Peyer's patch (tissue), 4 donors: Measurements from ENCODE around the gene ATP5ME. TPM values are rescaled to one million over a fixed set of nuclear protein-coding genes. Genes with fewer than 3 reads are reported as not detected.
"Not testable (repeated sequence)": the region's sequence is repeated elsewhere in the genome, so short reads cannot be mapped to it uniquely, and the experiment has no call there.

Experiments
- DNase-seq, 3 donors: peaks; one replicate each; pipeline ENCODE4 v3.0.0-alpha.2; 2017 to 2019
- H3K27ac ChIP-seq, 4 donors: fragments of 200-600 bp; sonication (generic); one replicate each; pipeline ENCODE4 v1.5.1; 2016 to 2019
- H3K27me3 ChIP-seq, 2 donors: fragments of 200-600 bp; sonication (generic); one replicate each; pipeline ENCODE4 v1.5.1; 2019
- H3K36me3 ChIP-seq, 3 donors: fragments of 200-600 bp; sonication (generic); one replicate each; pipeline ENCODE4 v1.5.1; 2016 to 2019
- H3K4me1 ChIP-seq, 4 donors: fragments of 200-600 bp; sonication (generic); one replicate each; pipeline ENCODE4 v1.5.1; 2016 to 2019
- H3K4me3 ChIP-seq, 4 donors: fragments of 200-600 bp; sonication (generic); 1 replicate in 3 of 4; 2 replicates in 1 of 4; pipeline ENCODE4 v1.5.1; 2016 to 2019; ENCODE audit warnings: mild to moderate bottlenecking in 1 of 4
- H3K9me3 ChIP-seq, 4 donors: fragments of 200-600 bp; sonication (generic); one replicate each; pipeline ENCODE4 v1.5.1; 2016 to 2019; ENCODE audit warnings: mild to moderate bottlenecking in 1 of 4
- CTCF ChIP-seq, 6 experiments: fragments of 450-650 bp in 4 of 6; fragments of 200-600 bp in 2 of 6; sonication (generic) in 1 of 6; IDR thresholded peaks; one replicate each; pipeline ENCODE4 v1.5.1; 2017 to 2019; ENCODE audit warnings: antibody characterized with exemption in 6 of 6, mild to moderate bottlenecking in 3 of 6, moderate library complexity in 1 of 6
- POLR2A ChIP-seq, 2 donors: fragments of 450-650 bp; IDR thresholded peaks; one replicate each; pipeline ENCODE4 v1.5.1; 2017; ENCODE audit warnings: antibody characterized with exemption in 2 of 2, mild to moderate bottlenecking in 2 of 2, moderate library complexity in 2 of 2
- total RNA-seq, 4 donors: library from RNA; depleted of rRNA; stranded (reverse); fragments of >200 nt; gene quantifications; one replicate each; pipeline ENCODE4 v1.1.0, GENCODE V29; 2016

Gene ATP5ME
- total RNA-seq, 4 donors from 2014 or later = 102 to 259 (median 184) TPM

GRCh38 chr4:647481-647880 lies 26.6 kb downstream of the ATP5ME start:
- no peak for DNase-seq
- Histone ChIP-seq H3K27me3 (peaks cover 0 to 5% of the 10 kb centered on the region in 2 donors), H3K4me3 (no peak overlapping the region), H3K9me3 (no peaks in the 10 kb centered on the region), H3K36me3 (no peaks in the 10 kb centered on the region), H3K4me1 (no peaks in the 10 kb centered on the region), H3K27ac (no peak overlapping the region)
- TF ChIP-seq CTCF (IDR thresholded peaks at IDR 0.05) (no peak), POLR2A (IDR thresholded peaks at IDR 0.05) (no peak)

GRCh38 chr4:646460-646859 lies 27.6 kb downstream of the ATP5ME start:
- no peak overlapping the region for H3K4me3 ChIP-seq
- peaks cover 0 to 3% (median 0%) of the 10 kb centered on the region in 4 donors for H3K9me3 ChIP-seq
- no peaks in the 10 kb centered on the region for H3K4me1 ChIP-seq
- peaks cover 0 to 5% of the 10 kb centered on the region in 2 donors for H3K27me3 ChIP-seq
- no peak overlapping the region for H3K27ac ChIP-seq
- DNase-seq = no peak
- TF ChIP-seq POLR2A (IDR thresholded peaks at IDR 0.05) (no peak), CTCF (IDR thresholded peaks at IDR 0.05) (no peak)
- no peaks in the 10 kb centered on the region for H3K36me3 ChIP-seq

- H3K4me1 ChIP-seq, H3K36me3 ChIP-seq, H3K4me3 ChIP-seq, H3K27me3 ChIP-seq, DNase-seq, H3K27ac ChIP-seq, H3K9me3 ChIP-seq: not testable (repeated sequence)
These were observed 31.7 kb downstream of the ATP5ME start for GRCh38 chr4:642366-642765.

- TF ChIP-seq CTCF (IDR thresholded peaks at IDR 0.05) (no peak), POLR2A (IDR thresholded peaks at IDR 0.05) (no peak)
These were observed 36.4 kb downstream of the ATP5ME start for GRCh38 chr4:637536-638280.

GRCh38 chr4:636628-637159 lies 37.4 kb downstream of the ATP5ME start:
- Histone ChIP-seq H3K9me3 (peaks cover 0 to 5% (median 0%) of the 10 kb centered on the region in 4 donors), H3K27me3 (no peaks in the 10 kb centered on the region), H3K36me3 (no peaks in the 10 kb centered on the region), H3K4me1 (no peaks in the 10 kb centered on the region), H3K4me3 (no peak overlapping the region), H3K27ac (no peak overlapping the region)
- no peak for DNase-seq
- TF ChIP-seq CTCF (IDR thresholded peaks at IDR 0.05) (no peak), POLR2A (IDR thresholded peaks at IDR 0.05) (no peak)

More at GRCh38 chr4:637536-638280, 36.4 kb downstream of the ATP5ME start:
- no peak for DNase-seq
- Histone ChIP-seq H3K4me1 (no peaks in the 10 kb centered on the region), H3K9me3 (peaks cover 0 to 6% (median 0%) of the 10 kb centered on the region in 4 donors), H3K4me3 (no peak overlapping the region), H3K27ac (no peak overlapping the region), H3K36me3 (no peaks in the 10 kb centered on the region), H3K27me3 (no peaks in the 10 kb centered on the region)

GRCh38 chr4:635851-636627 lies 38.0 kb downstream of the ATP5ME start:
- Histone ChIP-seq H3K36me3 (no peaks in the 10 kb centered on the region), H3K4me1 (no peaks in the 10 kb centered on the region), H3K27ac (no peak overlapping the region), H3K27me3 (no peaks in the 10 kb centered on the region), H3K4me3 (no peak overlapping the region), H3K9me3 (no peaks in the 10 kb centered on the region)
- no peak for DNase-seq
- TF ChIP-seq POLR2A (IDR thresholded peaks at IDR 0.05) (no peak), CTCF (IDR thresholded peaks at IDR 0.05) (no peak)

- not testable (repeated sequence) for DNase-seq, H3K27me3 ChIP-seq, H3K4me1 ChIP-seq, H3K27ac ChIP-seq, H3K4me3 ChIP-seq, H3K36me3 ChIP-seq, H3K9me3 ChIP-seq
These were observed 38.8 kb downstream of the ATP5ME start for GRCh38 chr4:635066-635835.
